RWPE1 (cell line): ENCODE results near the gene PHACTR2.

Source experiments
- CTCF ChIA-PET: fragments of 350-600 bp; sonication (Branson Sonifier 250); formaldehyde crosslinking; extraction: SDS; loops from one replicate; lab custom pipeline; 2021; lab: Yijun Ruan, JAX
- POLR2A ChIA-PET: fragments of 400-600 bp; formaldehyde crosslinking; extraction: SDS; loops from one replicate; lab custom pipeline; 2020; ENCODE audit warnings: antibody characterized with exemption; ENCODE audit not compliant: low non-redundant PET; lab: Yijun Ruan, JAX
- DNase-seq: peaks from one replicate; pipeline ENCODE4 v3.0.0; 2012; ENCODE audit warnings: low spot score
- H3K27ac ChIP-seq: fragments of 450-650 bp; 2 replicates; pipeline ENCODE4 v1.5.1; 2017
- CTCF ChIP-seq: fragments of 450-650 bp; conservative IDR thresholded peaks from 2 replicates; pipeline ENCODE4 v1.5.1; 2017; ENCODE audit warnings: low read depth, mild to moderate bottlenecking

The PHACTR2 gene

DNA sequence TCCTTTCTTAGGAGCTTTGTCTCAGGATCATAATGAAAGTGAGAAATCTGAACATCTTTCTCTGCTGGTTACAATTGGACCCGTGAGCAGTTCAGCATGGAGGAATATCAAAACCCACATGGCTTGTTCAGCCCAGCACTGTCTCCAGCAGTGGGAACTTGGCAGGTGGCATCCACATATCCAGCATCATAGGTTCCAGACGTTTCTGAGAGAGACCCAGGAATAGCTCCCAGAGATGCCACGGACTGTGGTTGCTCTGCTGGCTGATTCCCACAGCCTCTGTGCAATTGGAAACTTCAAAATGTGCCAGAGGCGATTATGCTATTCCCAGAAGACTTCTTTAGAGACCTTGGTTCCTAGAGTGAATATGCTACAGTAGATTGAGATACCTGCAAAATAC is 76.4 kb downstream of the PHACTR2 start:
- H3K27ac ChIP-seq: no peak overlapping the region
- ChIA-PET CTCF (interaction anchor here (0.6 kb wide), 1 partner anchor 104 kb away, joined by 4 read pairs; no protein-coding TSS in a partner anchor), POLR2A (no interaction called here)
- no peak for DNase-seq
- no peak for TF ChIP-seq CTCF

DNA sequence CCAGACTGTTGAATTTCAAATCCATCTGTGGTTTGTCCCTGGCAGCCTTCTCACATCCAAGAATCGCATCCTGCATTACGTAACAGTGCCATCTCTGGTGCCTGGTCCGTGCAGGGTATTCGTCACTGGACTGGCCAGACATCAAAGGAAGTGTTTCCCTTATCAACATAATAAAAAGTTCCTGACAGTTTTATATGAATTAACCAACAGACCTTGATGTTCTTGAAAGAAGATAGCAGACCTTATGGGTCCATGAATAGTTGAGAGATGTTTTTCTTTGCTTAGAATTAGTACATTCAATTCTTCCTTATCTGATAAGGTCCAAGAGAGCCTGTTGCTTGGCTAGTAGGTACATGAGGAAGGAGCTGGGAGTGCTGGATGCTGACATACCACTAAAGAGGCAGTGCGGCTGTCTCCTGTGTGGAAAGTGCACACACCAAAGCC is 77.6 kb downstream of the PHACTR2 start:
- TF ChIP-seq CTCF: no peak
- POLR2A ChIA-PET: no interaction called here

DNA sequence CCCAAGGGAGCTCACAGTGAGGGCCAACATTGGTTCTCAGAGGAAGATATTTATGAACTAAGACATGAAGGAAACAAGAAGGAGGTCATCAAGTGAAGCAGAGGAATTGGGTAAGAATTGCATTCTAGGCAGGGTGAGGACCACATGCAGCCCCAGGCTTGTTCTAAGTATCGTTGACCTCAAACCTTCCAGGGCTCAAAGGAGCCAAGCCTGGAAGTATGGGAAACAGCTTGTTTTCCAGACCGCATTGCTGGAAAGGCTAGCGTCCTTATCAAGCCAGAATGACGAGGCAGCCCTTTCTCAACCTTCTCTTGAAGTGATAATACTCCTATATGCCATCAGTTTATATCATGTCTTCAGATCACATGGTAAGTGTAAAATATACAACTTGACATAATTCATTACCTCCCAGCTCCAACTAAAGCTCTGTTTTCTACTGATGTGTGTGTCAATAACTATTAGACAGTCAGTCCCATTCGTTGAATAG is 79.6 kb downstream of the PHACTR2 start:
- DNase-seq: no peak
- POLR2A ChIA-PET: interaction anchor here (0.6 kb wide), 1 partner anchor 250 kb away, joined by 3 read pairs; no protein-coding TSS in a partner anchor
- CTCF ChIA-PET: no interaction called here
- TF ChIP-seq CTCF: no peak
- no peak overlapping the region for H3K27ac ChIP-seq

More for the DNA sequence above, 77.6 kb downstream of the PHACTR2 start:
- no peak for DNase-seq
- CTCF ChIA-PET: no interaction called here
- no peak overlapping the region for H3K27ac ChIP-seq

- no peak for DNase-seq
- ChIA-PET CTCF (no interaction called here), POLR2A (no interaction called here)
- no peak for TF ChIP-seq CTCF
- H3K27ac ChIP-seq: no peak overlapping the region
Measured at GRCh38 chr6:143758551-143758950, 80.8 kb downstream of the PHACTR2 start.

GRCh38 chr6:143759666-143760065 is 81.9 kb downstream of the PHACTR2 start:
- no peak for DNase-seq
- no peak for TF ChIP-seq CTCF
- POLR2A ChIA-PET: no interaction called here
- no peak overlapping the region for H3K27ac ChIP-seq
- CTCF ChIA-PET: no interaction called here

DNA sequence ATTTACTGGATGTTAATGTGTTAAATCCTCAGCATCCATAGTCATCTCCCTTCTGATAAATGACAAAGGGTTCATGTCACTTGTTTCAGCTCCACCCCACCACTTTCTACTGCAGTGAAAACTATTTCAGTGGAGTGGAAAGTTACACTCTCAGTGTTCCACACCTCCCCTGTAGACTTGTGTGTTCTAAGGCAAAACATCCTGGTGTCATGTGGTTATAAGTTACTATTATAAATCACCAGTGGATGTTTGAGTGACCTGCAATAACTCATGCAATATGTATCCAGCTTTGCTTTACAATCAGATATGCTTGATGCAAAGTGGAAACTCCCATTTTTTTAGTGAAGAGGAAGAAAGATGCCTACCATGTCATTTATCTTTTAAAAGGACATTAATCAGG is 83.3 kb downstream of the PHACTR2 start:
- no peak for TF ChIP-seq CTCF
- POLR2A ChIA-PET: no interaction called here
- CTCF ChIA-PET: no interaction called here
- H3K27ac ChIP-seq: no peak overlapping the region
- DNase-seq: no peak
